AG09309 (cell line): ENCODE measurements around the gene GPHN.

Experiments
- DNase-seq: peaks from one replicate; pipeline ENCODE4 v3.0.0-alpha.2; 2010; ENCODE audit warnings: low read depth
- H3K4me3 ChIP-seq: 2 replicates; pipeline ENCODE4 v1.5.1; 2011; ENCODE audit warnings: mild to moderate bottlenecking, low read depth, low read length, moderate library complexity; ENCODE audit not compliant: control insufficient read depth
- TF ChIP-seq, protein P1 (sequence below): IDR thresholded peaks from 2 replicates; pipeline ENCODE4 v1.5.1; 2011; ENCODE audit warnings: mild to moderate bottlenecking, low read depth, low read length, inconsistent platforms; ENCODE audit not compliant: insufficient read depth, control insufficient read depth; ENCODE audit errors: missing control alignments

GPHN gene

DNA sequence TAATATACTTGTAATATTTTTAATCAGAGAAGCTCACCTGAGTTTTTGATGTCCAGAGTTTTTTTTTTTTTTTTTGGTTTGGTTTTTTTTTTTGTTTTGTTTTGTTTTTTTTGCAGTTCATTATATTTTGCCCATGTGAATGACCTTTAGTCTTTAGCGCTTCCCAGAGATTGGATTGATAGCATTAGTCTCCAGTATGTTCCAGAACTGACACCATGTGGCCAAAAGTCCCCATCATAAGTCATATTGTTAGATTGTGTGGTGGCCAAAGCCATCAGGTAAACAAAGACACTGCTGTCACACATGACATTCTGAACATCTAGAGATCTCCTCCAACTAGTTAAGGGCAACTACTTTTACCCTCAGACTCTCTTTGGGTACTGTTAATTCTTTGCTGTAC is 408.5 kb downstream of the GPHN start:
- TF ChIP-seq, protein P1, sequence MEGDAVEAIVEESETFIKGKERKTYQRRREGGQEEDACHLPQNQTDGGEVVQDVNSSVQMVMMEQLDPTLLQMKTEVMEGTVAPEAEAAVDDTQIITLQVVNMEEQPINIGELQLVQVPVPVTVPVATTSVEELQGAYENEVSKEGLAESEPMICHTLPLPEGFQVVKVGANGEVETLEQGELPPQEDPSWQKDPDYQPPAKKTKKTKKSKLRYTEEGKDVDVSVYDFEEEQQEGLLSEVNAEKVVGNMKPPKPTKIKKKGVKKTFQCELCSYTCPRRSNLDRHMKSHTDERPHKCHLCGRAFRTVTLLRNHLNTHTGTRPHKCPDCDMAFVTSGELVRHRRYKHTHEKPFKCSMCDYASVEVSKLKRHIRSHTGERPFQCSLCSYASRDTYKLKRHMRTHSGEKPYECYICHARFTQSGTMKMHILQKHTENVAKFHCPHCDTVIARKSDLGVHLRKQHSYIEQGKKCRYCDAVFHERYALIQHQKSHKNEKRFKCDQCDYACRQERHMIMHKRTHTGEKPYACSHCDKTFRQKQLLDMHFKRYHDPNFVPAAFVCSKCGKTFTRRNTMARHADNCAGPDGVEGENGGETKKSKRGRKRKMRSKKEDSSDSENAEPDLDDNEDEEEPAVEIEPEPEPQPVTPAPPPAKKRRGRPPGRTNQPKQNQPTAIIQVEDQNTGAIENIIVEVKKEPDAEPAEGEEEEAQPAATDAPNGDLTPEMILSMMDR, result no peak
- no peak overlapping the region for H3K4me3 ChIP-seq
- no peak for DNase-seq

DNA sequence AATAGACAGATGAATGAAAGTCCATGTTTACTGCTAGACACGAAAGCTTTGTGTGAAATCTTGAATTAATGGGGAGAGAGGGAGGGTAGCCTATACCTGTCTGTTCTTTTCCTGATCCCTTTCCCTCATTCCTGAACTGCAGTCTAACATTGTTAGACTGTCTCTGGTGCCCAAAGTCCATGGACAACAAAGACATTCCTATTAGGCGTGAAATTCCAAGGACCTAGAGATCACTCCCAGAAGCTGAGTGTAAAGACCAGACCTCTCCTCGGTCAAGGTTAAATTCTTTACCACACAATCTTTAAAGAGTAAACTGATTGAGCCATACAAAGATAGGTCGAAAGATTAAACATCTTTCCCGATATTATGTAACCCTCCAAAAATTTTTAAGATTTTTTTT is 410.6 kb downstream of the GPHN start:
- DNase-seq, result no peak
- TF ChIP-seq, protein P1, result no peak
- no peak overlapping the region for H3K4me3 ChIP-seq

DNA sequence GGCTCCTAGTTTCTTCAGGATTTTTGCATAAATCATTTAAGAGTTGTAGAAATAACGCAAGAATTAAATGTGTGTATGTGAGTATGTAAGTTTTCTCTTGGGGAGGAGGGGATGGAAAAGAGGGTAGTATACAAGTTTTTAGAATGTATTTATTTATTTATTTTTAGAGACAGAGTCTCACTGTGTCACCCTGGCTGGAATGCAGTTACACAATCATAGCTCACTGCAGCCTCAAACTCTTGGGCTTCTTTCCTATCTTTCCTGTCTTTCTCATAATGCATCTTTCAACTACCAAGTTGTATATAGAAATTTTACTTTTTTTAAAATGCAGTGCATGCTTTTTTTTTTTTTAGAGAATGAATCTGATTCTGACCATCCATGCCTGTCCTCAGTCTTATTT is 412.2 kb downstream of the GPHN start:
- H3K4me3 ChIP-seq, result no peak overlapping the region
- TF ChIP-seq, protein P1, result no peak
- DNase-seq, result no peak

DNA sequence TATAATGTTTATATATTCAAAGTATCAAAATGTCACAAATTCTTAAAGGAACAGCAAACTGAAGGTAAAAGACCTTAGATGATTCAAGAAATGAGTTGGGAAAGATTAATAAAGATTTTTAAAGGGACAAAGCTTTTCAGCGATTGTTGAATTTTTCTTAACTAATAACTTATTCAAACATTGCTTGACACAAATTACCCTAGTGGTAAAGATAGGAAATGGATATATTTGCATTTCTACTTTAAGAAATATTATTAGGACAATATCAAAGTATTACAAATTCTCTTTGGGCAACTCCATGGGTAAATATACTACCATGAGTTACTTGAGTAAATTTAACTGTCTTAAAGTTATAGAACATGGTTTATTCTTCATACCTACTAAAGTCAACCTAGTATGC is 415.3 kb downstream of the GPHN start:
- no peak overlapping the region for H3K4me3 ChIP-seq
- TF ChIP-seq, protein P1, result no peak
- no peak for DNase-seq

DNA sequence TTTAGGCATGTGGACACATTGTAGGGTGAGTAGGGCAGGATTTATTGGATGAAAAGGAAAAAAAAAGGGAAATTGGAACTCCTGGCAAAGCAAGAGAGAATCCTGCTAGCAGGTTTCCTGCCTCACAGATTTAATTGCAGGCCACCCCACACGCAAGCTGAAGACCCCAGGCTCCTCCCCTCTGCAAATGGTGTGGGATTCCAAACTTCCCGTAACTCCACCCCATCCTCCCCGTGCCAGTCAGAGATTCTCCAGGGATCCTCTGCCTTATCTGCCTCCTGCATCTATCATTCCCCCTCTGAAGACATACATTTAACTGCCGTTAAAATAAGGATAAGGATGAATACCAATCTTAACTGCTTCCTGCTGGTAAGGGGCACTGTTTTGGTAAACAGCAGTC is 431.5 kb downstream of the GPHN start:
- H3K4me3 ChIP-seq, result no peak overlapping the region
- TF ChIP-seq, protein P1, result no peak
- no peak for DNase-seq

DNA sequence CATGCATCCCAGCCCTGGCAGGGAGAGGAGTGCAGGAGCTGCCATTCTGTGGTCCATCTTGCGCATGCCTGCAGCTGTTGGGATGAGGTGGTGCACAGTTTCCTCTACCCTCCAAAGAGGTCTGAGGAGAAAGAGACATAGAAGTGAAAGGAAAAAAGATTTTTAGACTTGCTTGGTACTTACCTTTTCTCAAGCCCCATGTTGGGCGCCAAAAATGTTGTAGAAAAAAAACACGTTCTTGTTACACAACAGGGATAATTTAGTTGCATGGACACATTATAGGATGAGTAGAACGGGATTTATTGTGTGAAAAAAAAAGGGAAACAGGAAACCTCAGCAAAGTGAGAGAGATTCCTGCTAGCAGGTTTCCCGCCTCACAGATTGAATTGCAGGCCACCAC is 436.9 kb downstream of the GPHN start:
- TF ChIP-seq, protein P1, result no peak
- no peak overlapping the region for H3K4me3 ChIP-seq
- DNase-seq, result no peak

DNA sequence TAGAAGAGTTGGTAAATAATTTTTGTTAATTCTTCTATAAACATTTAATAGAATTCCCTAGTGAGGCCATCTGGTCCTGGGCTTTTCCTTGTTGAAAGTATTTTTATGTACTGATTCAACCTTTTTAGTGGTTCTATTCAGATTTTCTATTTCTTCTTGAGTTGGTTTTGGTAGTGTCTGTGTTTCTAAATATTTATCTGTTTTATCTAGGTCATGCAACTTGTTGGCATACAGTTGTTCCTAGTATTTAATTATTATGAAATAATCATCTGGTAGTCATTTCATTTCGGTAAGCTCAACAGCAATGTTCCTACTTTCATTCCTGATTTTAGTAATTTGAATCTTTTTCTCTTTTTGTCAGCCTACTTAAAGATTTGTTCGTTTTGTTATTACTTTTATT is 447.2 kb downstream of the GPHN start:
- DNase-seq, result no peak
- no peak overlapping the region for H3K4me3 ChIP-seq
- TF ChIP-seq, protein P1, result no peak
